Measurements from ENCODE around the gene KATNBL1. TPM values are rescaled to one million over a fixed set of nuclear protein-coding genes. Genes with fewer than 3 reads are reported as not detected.
A peak's percentile ranks its signal among the peaks of the same experiment; 100 is the strongest.

The KATNBL1 gene
- total and polyA plus RNA-seq, 2 donors from 2014 or later: 15.6 to 32.2 TPM

- Histone ChIP-seq H3K27ac (ENCODE audit: low read depth in 2 of 2, low read length in 2 of 2) (no peak overlapping the region), H3K9me3 (ENCODE audit: control insufficient read depth in 2 of 3, insufficient read depth in 1 of 3, low read length in 3 of 3) (no peaks in the 10 kb centered on the region), H3K4me1 (ENCODE audit: control insufficient read depth in 2 of 3, insufficient read depth in 2 of 3, low read depth in 1 of 3, low read length in 3 of 3) (no peaks in the 10 kb centered on the region), H3K36me3 (ENCODE audit: control insufficient read depth in 2 of 3, insufficient read depth in 3 of 3, low read length in 3 of 3) (peaks cover 2 to 45% (median 25%) of the 10 kb centered on the region in 3 donors), H3K9ac (ENCODE audit: low read length in 3 of 3) (no peak overlapping the region), H3K27me3 (ENCODE audit: control insufficient read depth, insufficient read depth, low read length) (no peaks in the 10 kb centered on the region), H3K4me3 (ENCODE audit: low read length in 3 of 3) (no peak overlapping the region)
- no peak for TF ChIP-seq CTCF (IDR thresholded peaks at IDR 0.05; ENCODE audit: borderline replicate concordance, extremely low read depth, insufficient read depth)
- intact Hi-C loops (cut with DNase I): no loop called here
- DNase-seq: no peak
- no peak for FAIRE-seq
Measured at GRCh38 chr15:34246276-34246976, 36.5 kb upstream of the KATNBL1 start.

- Histone ChIP-seq H3K9ac (ENCODE audit: low read length in 3 of 3) (no peak overlapping the region), H3K27me3 (ENCODE audit: control insufficient read depth, insufficient read depth, low read length) (no peaks in the 10 kb centered on the region), H3K36me3 (ENCODE audit: control insufficient read depth in 2 of 3, insufficient read depth in 3 of 3, low read length in 3 of 3) (peaks cover 2 to 37% (median 27%) of the 10 kb centered on the region in 3 donors), H3K4me3 (ENCODE audit: low read length in 3 of 3) (no peak overlapping the region), H3K27ac (ENCODE audit: low read depth in 2 of 2, low read length in 2 of 2) (no peak overlapping the region), H3K4me1 (ENCODE audit: control insufficient read depth in 2 of 3, insufficient read depth in 2 of 3, low read depth in 1 of 3, low read length in 3 of 3) (no peaks in the 10 kb centered on the region), H3K9me3 (ENCODE audit: control insufficient read depth in 2 of 3, insufficient read depth in 1 of 3, low read length in 3 of 3) (no peaks in the 10 kb centered on the region)
- FAIRE-seq (no peak), DNase-seq (peak in 1 of 5 donors; percentile 27)
- TF ChIP-seq CTCF (IDR thresholded peaks at IDR 0.05; ENCODE audit: borderline replicate concordance, extremely low read depth, insufficient read depth): no peak
- intact Hi-C loops (cut with DNase I): loop anchor here (5.0 kb wide), 1 partner anchor 124 kb away; the partner anchor contains the start of gene LPCAT4
Measured at GRCh38 chr15:34243226-34243625, 33.3 kb upstream of the KATNBL1 start.

GRCh38 chr15:34242331-34242710, 32.4 kb upstream of the KATNBL1 start:
- Histone ChIP-seq H3K9me3 (ENCODE audit: control insufficient read depth in 2 of 3, insufficient read depth in 1 of 3, low read length in 3 of 3) (no peaks in the 10 kb centered on the region), H3K4me1 (ENCODE audit: control insufficient read depth in 2 of 3, insufficient read depth in 2 of 3, low read depth in 1 of 3, low read length in 3 of 3) (no peaks in the 10 kb centered on the region), H3K36me3 (ENCODE audit: control insufficient read depth in 2 of 3, insufficient read depth in 3 of 3, low read length in 3 of 3) (peaks cover 2 to 46% (median 32%) of the 10 kb centered on the region in 3 donors), H3K4me3 (ENCODE audit: low read length in 3 of 3) (no peak overlapping the region), H3K27me3 (ENCODE audit: control insufficient read depth, insufficient read depth, low read length) (no peaks in the 10 kb centered on the region), H3K27ac (ENCODE audit: low read depth in 2 of 2, low read length in 2 of 2) (no peak overlapping the region), H3K9ac (ENCODE audit: low read length in 3 of 3) (no peak overlapping the region)
- FAIRE-seq (no peak), DNase-seq (no peak)
- intact Hi-C loops (cut with DNase I): loop anchor here (5.0 kb wide), 1 partner anchor 125 kb away; the partner anchor contains the start of gene LPCAT4
- TF ChIP-seq CTCF (IDR thresholded peaks at IDR 0.05; ENCODE audit: borderline replicate concordance, extremely low read depth, insufficient read depth): no peak
